Measurements from ENCODE around the gene PTH1R.

Gene PTH1R

DNA sequence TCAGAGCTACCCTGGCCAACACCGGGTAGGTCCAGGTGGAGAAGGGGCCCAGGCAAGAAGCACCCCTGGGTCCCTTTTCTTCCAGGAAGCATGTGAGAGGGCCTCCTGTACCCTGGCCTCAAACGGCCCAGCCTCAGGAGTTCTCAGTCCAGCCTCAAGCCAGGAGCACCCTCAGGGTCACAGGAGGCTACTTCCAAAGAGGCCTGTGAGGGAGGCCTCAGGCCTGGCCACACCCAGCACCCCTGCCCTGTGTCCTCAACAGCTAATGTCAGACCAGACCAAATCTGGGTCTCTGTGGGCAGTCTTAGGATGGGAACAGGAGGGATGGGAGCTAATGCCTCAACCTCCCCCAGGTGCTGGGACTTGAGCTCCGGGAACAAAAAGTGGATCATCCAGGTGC lies 23.5 kb downstream of the PTH1R start:
- Histone ChIP-seq H3K4me1 (ENCODE audit: insufficient read depth, low read length) (no peaks in the 10 kb centered on the region; the same call in 1 of the 2 replicates), H3K36me3 (ENCODE audit: insufficient read depth, low read length) (no peaks in the 10 kb centered on the region), H3K9me3 (ENCODE audit: control insufficient read depth, insufficient read depth, low read length) (no peaks in the 10 kb centered on the region), H3K9ac (ENCODE audit: low read depth, low read length) (no peak overlapping the region)

- H3K4me1 ChIP-seq (ENCODE audit: insufficient read depth, low read length) = no peaks in the 10 kb centered on the region; the same call in 1 of the 2 replicates
- no peak overlapping the region for H3K9ac ChIP-seq (ENCODE audit: low read depth, low read length)
- H3K9me3 ChIP-seq (ENCODE audit: control insufficient read depth, insufficient read depth, low read length) = no peaks in the 10 kb centered on the region
- H3K36me3 ChIP-seq (ENCODE audit: insufficient read depth, low read length) = no peaks in the 10 kb centered on the region
These were observed 24.2 kb downstream of the PTH1R start for GRCh38 chr3:46901591-46902187.

- no peaks in the 10 kb centered on the region for H3K9me3 ChIP-seq (ENCODE audit: control insufficient read depth, insufficient read depth, low read length)
- H3K9ac ChIP-seq (ENCODE audit: low read depth, low read length) = no peak overlapping the region
- no peaks in the 10 kb centered on the region; the same call in 1 of the 2 replicates for H3K4me1 ChIP-seq (ENCODE audit: insufficient read depth, low read length)
- H3K36me3 ChIP-seq (ENCODE audit: insufficient read depth, low read length) = no peaks in the 10 kb centered on the region
These were observed 24.7 kb downstream of the PTH1R start for GRCh38 chr3:46902188-46902631.

- Histone ChIP-seq H3K36me3 (ENCODE audit: insufficient read depth, low read length) (no peaks in the 10 kb centered on the region), H3K9ac (ENCODE audit: low read depth, low read length) (no peak overlapping the region), H3K4me1 (ENCODE audit: insufficient read depth, low read length) (no peaks in the 10 kb centered on the region; the same call in 1 of the 2 replicates), H3K9me3 (ENCODE audit: control insufficient read depth, insufficient read depth, low read length) (no peaks in the 10 kb centered on the region)
These were observed 26.1 kb downstream of the PTH1R start for GRCh38 chr3:46903341-46904302.

DNA sequence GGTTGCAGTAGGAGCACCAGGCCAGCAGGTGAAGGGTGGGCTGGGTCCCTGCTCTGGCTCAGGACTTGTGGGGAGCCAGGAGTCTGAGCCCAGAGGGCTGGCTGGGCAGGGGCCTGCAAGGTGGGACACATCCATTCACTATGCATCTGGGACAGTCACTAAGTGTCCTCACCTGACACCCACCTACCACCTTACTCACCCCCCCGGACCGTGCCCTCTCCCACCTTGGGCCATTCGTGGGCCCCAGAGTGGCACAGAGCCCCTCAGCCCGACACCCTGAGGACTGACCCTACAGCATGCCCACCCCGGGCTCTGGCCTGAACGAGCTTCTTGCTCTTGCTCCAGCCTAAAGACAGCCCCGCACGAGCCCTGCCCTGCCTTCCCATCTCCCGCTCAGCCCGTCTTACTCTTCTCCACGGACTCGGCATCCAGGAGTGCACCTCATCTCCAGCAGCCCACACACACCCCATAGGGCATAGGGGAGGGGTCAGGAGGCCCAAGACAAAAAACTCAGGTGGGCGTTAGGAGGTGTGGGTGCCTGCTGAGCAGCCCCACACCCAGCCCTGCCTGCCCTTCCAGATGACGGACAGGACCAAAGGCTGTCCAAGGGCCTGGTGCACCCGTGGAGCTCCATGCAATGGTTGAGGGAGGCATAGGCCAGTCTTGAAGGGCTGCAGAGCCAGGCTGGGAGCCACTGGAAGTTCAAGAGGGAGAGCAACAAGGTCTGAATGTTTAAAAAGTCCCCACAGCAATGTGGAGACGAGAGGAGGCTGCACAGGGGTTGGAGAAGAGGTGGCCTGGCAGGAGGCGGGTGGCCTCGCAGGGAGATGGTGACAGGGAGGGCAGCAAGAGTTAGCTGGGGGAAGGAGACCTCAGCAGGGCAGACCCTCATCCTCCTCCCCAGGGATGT lies 27.0 kb downstream of the PTH1R start:
- H3K9me3 ChIP-seq (ENCODE audit: control insufficient read depth, insufficient read depth, low read length) = no peaks in the 10 kb centered on the region
- no peaks in the 10 kb centered on the region for H3K36me3 ChIP-seq (ENCODE audit: insufficient read depth, low read length)
- no peak overlapping the region for H3K9ac ChIP-seq (ENCODE audit: low read depth, low read length)
- no peaks in the 10 kb centered on the region for H3K4me1 ChIP-seq (ENCODE audit: insufficient read depth, low read length)

DNA sequence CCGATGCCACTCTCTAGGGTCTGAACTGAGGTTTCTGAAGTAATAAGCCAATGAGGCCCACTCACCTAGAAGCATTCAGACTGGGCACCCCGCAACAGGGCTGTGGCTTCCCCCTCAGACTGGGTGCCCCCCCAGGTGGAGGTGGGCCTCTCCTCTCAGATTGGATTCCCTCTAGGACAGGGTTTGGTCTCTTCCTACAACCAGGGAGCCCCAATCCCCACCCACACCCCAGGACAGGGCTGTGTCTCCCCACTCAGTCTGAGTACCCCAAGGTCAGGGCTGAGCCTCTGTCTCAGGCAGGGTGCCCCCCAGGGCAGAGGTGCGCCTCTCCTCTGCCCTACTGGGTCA lies 27.7 kb downstream of the PTH1R start:
- no peak overlapping the region for H3K9ac ChIP-seq (ENCODE audit: low read depth, low read length)
- no peaks in the 10 kb centered on the region for H3K4me1 ChIP-seq (ENCODE audit: insufficient read depth, low read length)
- no peaks in the 10 kb centered on the region for H3K9me3 ChIP-seq (ENCODE audit: control insufficient read depth, insufficient read depth, low read length)
- no peaks in the 10 kb centered on the region for H3K36me3 ChIP-seq (ENCODE audit: insufficient read depth, low read length)

- no peaks in the 10 kb centered on the region for H3K9me3 ChIP-seq (ENCODE audit: control insufficient read depth, insufficient read depth, low read length)
- no peaks in the 10 kb centered on the region for H3K36me3 ChIP-seq (ENCODE audit: insufficient read depth, low read length)
- no peaks in the 10 kb centered on the region for H3K4me1 ChIP-seq (ENCODE audit: insufficient read depth, low read length)
- no peak overlapping the region for H3K9ac ChIP-seq (ENCODE audit: low read depth, low read length)
These were observed 28.3 kb downstream of the PTH1R start for GRCh38 chr3:46905661-46906451.

DNA sequence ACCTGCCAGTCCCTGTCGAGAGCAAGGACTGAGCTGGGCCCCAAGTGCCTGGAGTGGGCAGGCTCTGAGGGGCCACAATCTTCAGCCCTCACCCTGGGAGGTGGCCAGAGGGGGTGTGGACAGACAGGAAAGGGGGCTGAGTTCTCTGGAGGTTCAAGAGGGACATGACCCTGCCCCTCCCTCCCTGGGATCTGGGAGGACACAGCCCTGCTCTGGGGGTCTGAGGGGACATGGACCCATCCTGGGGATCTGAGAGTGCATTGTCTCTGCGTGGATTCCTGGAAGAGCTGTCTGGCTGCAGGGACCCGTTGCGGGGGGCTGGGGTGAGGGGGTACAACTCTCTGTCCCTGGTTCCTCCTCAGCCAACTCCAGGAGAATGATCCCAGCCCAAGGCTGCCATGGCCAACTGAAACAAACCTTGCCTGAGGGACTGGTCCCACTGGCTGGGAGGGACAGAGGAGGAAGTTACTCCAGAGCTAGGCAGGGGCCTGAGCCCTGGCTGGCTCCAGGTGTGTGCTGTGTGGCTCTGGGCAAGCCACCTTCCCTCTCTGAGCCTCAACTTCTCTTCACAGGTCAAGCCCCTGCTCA lies 29.0 kb downstream of the PTH1R start:
- H3K9me3 ChIP-seq (ENCODE audit: control insufficient read depth, insufficient read depth, low read length) = no peaks in the 10 kb centered on the region
- H3K36me3 ChIP-seq (ENCODE audit: insufficient read depth, low read length) = no peaks in the 10 kb centered on the region
- no peaks in the 10 kb centered on the region for H3K4me1 ChIP-seq (ENCODE audit: insufficient read depth, low read length)
- H3K9ac ChIP-seq (ENCODE audit: low read depth, low read length) = no peak overlapping the region

- H3K36me3 ChIP-seq (ENCODE audit: insufficient read depth, low read length) = no peaks in the 10 kb centered on the region
- no peaks in the 10 kb centered on the region for H3K9me3 ChIP-seq (ENCODE audit: control insufficient read depth, insufficient read depth, low read length)
- H3K4me1 ChIP-seq (ENCODE audit: insufficient read depth, low read length) = no peaks in the 10 kb centered on the region
- H3K9ac ChIP-seq (ENCODE audit: low read depth, low read length) = no peak overlapping the region
These were observed 29.8 kb downstream of the PTH1R start for GRCh38 chr3:46907271-46907670.

DNA sequence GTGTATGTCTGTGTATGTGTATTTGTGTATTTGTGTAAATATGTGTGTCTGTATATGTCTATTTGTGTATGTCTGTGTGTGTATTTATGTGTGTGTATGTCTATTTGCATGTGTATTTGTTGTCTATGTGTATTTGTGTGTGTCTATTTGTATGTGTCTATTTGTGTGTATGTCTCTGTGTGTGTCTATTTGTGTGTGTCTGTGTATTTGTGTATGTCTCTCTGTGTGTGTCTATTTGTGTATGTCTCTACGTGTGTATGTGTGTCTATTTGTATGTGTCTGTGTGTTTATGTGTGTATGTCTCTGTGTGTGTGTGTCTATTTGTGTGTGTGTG lies 30.4 kb downstream of the PTH1R start:
- Histone ChIP-seq H3K36me3 (ENCODE audit: insufficient read depth, low read length) (no peaks in the 10 kb centered on the region; the same call in 1 of the 2 replicates), H3K4me1 (ENCODE audit: insufficient read depth, low read length) (no peaks in the 10 kb centered on the region), H3K9me3 (ENCODE audit: control insufficient read depth, insufficient read depth, low read length) (no peaks in the 10 kb centered on the region), H3K9ac (ENCODE audit: low read depth, low read length) (no peak overlapping the region)

DNA sequence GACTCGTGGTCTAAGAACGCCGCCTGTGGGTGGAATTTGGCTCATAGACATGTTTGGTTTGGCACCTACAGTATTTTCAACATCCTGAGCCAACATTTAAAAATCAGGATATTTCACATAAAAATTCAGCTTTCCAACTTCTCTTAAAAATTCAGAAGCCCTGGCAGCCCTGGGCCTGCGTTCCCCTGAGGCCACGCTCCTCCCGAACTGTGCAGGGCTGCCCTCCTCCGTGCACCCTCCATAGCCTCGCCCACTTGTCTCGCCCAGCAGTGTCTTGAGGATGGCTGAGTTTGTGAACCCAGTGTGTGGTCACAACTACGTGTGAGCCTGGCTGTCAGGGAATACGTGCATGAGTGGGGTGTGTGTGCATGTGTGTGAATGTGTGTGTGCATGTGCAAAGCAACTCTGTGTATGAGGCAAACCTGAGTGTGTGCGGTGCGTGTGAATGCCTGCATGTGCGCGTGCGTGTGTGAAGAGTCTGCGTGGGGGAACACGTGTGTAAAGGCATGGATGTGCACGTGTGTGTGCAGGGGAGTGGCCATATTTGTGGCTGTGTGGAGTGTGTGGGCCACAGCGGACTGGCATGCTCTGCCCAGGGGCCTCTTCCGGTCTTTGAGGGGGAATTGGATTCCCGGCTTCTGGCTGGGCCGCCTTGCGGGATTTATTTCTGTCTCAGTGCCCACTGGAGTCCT lies 30.9 kb downstream of the PTH1R start:
- no peaks in the 10 kb centered on the region; the same call in 1 of the 2 replicates for H3K36me3 ChIP-seq (ENCODE audit: insufficient read depth, low read length)
- no peaks in the 10 kb centered on the region for H3K9me3 ChIP-seq (ENCODE audit: control insufficient read depth, insufficient read depth, low read length)
- H3K9ac ChIP-seq (ENCODE audit: low read depth, low read length) = no peak overlapping the region
- no peaks in the 10 kb centered on the region for H3K4me1 ChIP-seq (ENCODE audit: insufficient read depth, low read length)

GRCh38 chr3:46908986-46909534 lies 31.5 kb downstream of the PTH1R start:
- Histone ChIP-seq H3K9me3 (ENCODE audit: control insufficient read depth, insufficient read depth, low read length) (no peaks in the 10 kb centered on the region), H3K9ac (ENCODE audit: low read depth, low read length) (no peak overlapping the region), H3K4me1 (ENCODE audit: insufficient read depth, low read length) (no peaks in the 10 kb centered on the region), H3K36me3 (ENCODE audit: insufficient read depth, low read length) (no peaks in the 10 kb centered on the region; the same call in 1 of the 2 replicates)
